HUES64 (cell line): ENCODE measurements around the gene LIG3.
A peak's percentile ranks its signal among the peaks of the same experiment; 100 is the strongest.

Experiments
- H3K27ac ChIP-seq: 2 replicates; pipeline ENCODE4 v1.7.0; 2013; ENCODE audit warnings: low read depth, low read length, inconsistent platforms
- H3K27me3 ChIP-seq: 2 replicates; pipeline ENCODE4 v1.6.1; 2013; ENCODE audit warnings: mild to moderate bottlenecking, low read length; ENCODE audit not compliant: insufficient read depth
- H3K36me3 ChIP-seq: 2 replicates; pipeline ENCODE4 v1.6.1; 2013; ENCODE audit warnings: mild to moderate bottlenecking, low read length; ENCODE audit not compliant: insufficient read depth
- H3K4me1 ChIP-seq: 2 replicates; pipeline ENCODE4 v1.6.1; 2013; ENCODE audit warnings: mild to moderate bottlenecking, low read length, moderate library complexity; ENCODE audit not compliant: insufficient read depth
- H3K4me3 ChIP-seq: 2 replicates; pipeline ENCODE4 v1.5.1; 2013; ENCODE audit warnings: mild to moderate bottlenecking, low read length, moderate library complexity
- H3K9ac ChIP-seq: 2 replicates; pipeline ENCODE4 v1.6.1; 2013; ENCODE audit warnings: mild to moderate bottlenecking, low read depth, low read length
- H3K9me3 ChIP-seq: 2 replicates; pipeline ENCODE4 v1.6.1; 2013; ENCODE audit warnings: low read depth, low read length; ENCODE audit not compliant: insufficient read depth
- WGBS: fragments of 150-250, 120-280 bp; methylation state at CpG from one replicate; pipeline ENCODE4 v1.1.7; 2013; ENCODE audit warnings: missing lambda C conversion rate; 5-methylcytosine and 5-hydroxymethylcytosine counted together

LIG3 gene

GRCh38 chr17:34981538-34982241, 1.4 kb downstream of the LIG3 start:
- peaks cover 26% of the 10 kb centered on the region; the same call in 1 of the 2 replicates for H3K4me1 ChIP-seq

GRCh38 chr17:34987232-34987631, 6.9 kb downstream of the LIG3 start:
- no peak overlapping the region for H3K4me3 ChIP-seq
- H3K27me3 ChIP-seq: no peaks in the 10 kb centered on the region
- WGBS: 95% methylated on average over 2 of the region's 2 CpGs
- H3K9me3 ChIP-seq: no peaks in the 10 kb centered on the region
- H3K27ac ChIP-seq: no peak overlapping the region
- no peak overlapping the region for H3K9ac ChIP-seq
- H3K36me3 ChIP-seq: peaks cover 90% of the 10 kb centered on the region
- peaks cover 6% of the 10 kb centered on the region; the same call in 1 of the 2 replicates for H3K4me1 ChIP-seq

More at GRCh38 chr17:34981538-34982241, 1.4 kb downstream of the LIG3 start:
- Histone ChIP-seq H3K9me3 (no peaks in the 10 kb centered on the region), H3K27me3 (no peaks in the 10 kb centered on the region), H3K27ac (peak overlapping the region; percentile 97; the same call in 1 of the 2 replicates), H3K36me3 (peaks cover 37% of the 10 kb centered on the region), H3K9ac (peak overlapping the region; percentile 99), H3K4me3 (peak overlapping the region; percentile 86)
- WGBS: 73% methylated on average over 8 of the region's 8 CpGs

- H3K27ac ChIP-seq: no peak overlapping the region
- H3K9ac ChIP-seq: no peak overlapping the region
- no peaks in the 10 kb centered on the region for H3K27me3 ChIP-seq
- H3K4me3 ChIP-seq: no peak overlapping the region
- peaks cover 95% of the 10 kb centered on the region for H3K36me3 ChIP-seq
- no peaks in the 10 kb centered on the region for H3K9me3 ChIP-seq
- 93% methylated on average over 2 of the region's 2 CpGs for WGBS
- no peaks in the 10 kb centered on the region for H3K4me1 ChIP-seq
These were observed 8.3 kb downstream of the LIG3 start for GRCh38 chr17:34988644-34989043.

GRCh38 chr17:34989473-34989872, 9.2 kb downstream of the LIG3 start:
- H3K27me3 ChIP-seq: no peaks in the 10 kb centered on the region
- H3K36me3 ChIP-seq: peaks cover 95% of the 10 kb centered on the region
- no peak overlapping the region for H3K9ac ChIP-seq
- no peaks in the 10 kb centered on the region for H3K9me3 ChIP-seq
- no peak overlapping the region for H3K27ac ChIP-seq
- no peak overlapping the region for H3K4me3 ChIP-seq
- WGBS: 93% methylated on average over 10 of the region's 10 CpGs
- H3K4me1 ChIP-seq: no peaks in the 10 kb centered on the region

GRCh38 chr17:34990921-34991365, 10.6 kb downstream of the LIG3 start:
- Histone ChIP-seq H3K4me3 (no peak overlapping the region), H3K36me3 (peaks cover 96% of the 10 kb centered on the region)
- 97% methylated on average over 6 of the region's 6 CpGs for WGBS

GRCh38 chr17:34991606-34992005, 11.3 kb downstream of the LIG3 start:
- Histone ChIP-seq H3K27me3 (no peaks in the 10 kb centered on the region), H3K9ac (no peak overlapping the region), H3K36me3 (peaks cover 97% of the 10 kb centered on the region), H3K9me3 (no peaks in the 10 kb centered on the region), H3K27ac (no peak overlapping the region), H3K4me3 (no peak overlapping the region), H3K4me1 (no peaks in the 10 kb centered on the region)
- 86% methylated on average over 3 of the region's 3 CpGs for WGBS

More at GRCh38 chr17:34990921-34991365, 10.6 kb downstream of the LIG3 start:
- H3K27me3 ChIP-seq: no peaks in the 10 kb centered on the region
- H3K9ac ChIP-seq: no peak overlapping the region
- H3K9me3 ChIP-seq: no peaks in the 10 kb centered on the region
- no peaks in the 10 kb centered on the region for H3K4me1 ChIP-seq
- H3K27ac ChIP-seq: no peak overlapping the region

- H3K9ac ChIP-seq: no peak overlapping the region
- H3K27me3 ChIP-seq: no peaks in the 10 kb centered on the region
- H3K9me3 ChIP-seq: no peaks in the 10 kb centered on the region
- H3K4me1 ChIP-seq: no peaks in the 10 kb centered on the region
- H3K4me3 ChIP-seq: no peak overlapping the region
- no peak overlapping the region for H3K27ac ChIP-seq
- WGBS: 91% methylated on average over 2 of the region's 2 CpGs
- H3K36me3 ChIP-seq: peaks cover 100% of the 10 kb centered on the region
These were observed 12.7 kb downstream of the LIG3 start for GRCh38 chr17:34993031-34993430.

GRCh38 chr17:34996422-34997285, 16.3 kb downstream of the LIG3 start:
- no peaks in the 10 kb centered on the region for H3K27me3 ChIP-seq
- 88% methylated on average over 3 of the region's 3 CpGs for WGBS
- H3K4me3 ChIP-seq: no peak overlapping the region
- H3K4me1 ChIP-seq: no peaks in the 10 kb centered on the region
- H3K9ac ChIP-seq: no peak overlapping the region
- no peak overlapping the region for H3K27ac ChIP-seq
- H3K9me3 ChIP-seq: no peaks in the 10 kb centered on the region
- peaks cover 99% of the 10 kb centered on the region for H3K36me3 ChIP-seq

GRCh38 chr17:34997355-34997862, 17.1 kb downstream of the LIG3 start:
- H3K9ac ChIP-seq: no peak overlapping the region
- H3K4me3 ChIP-seq: no peak overlapping the region
- WGBS: 94% methylated on average over 11 of the region's 11 CpGs
- no peaks in the 10 kb centered on the region for H3K9me3 ChIP-seq
- H3K27ac ChIP-seq: no peak overlapping the region
- H3K36me3 ChIP-seq: peaks cover 99% of the 10 kb centered on the region
- no peaks in the 10 kb centered on the region for H3K27me3 ChIP-seq
- no peaks in the 10 kb centered on the region for H3K4me1 ChIP-seq

GRCh38 chr17:34998205-34998604, 17.9 kb downstream of the LIG3 start:
- 81% methylated on average over 5 of the region's 5 CpGs for WGBS

GRCh38 chr17:34999456-34999855, 19.1 kb downstream of the LIG3 start:
- Histone ChIP-seq H3K27me3 (no peaks in the 10 kb centered on the region), H3K27ac (no peak overlapping the region), H3K36me3 (peaks cover 99% of the 10 kb centered on the region), H3K9me3 (no peaks in the 10 kb centered on the region), H3K9ac (no peak overlapping the region), H3K4me1 (no peaks in the 10 kb centered on the region), H3K4me3 (no peak overlapping the region)
- WGBS: 93% methylated on average over 2 of the region's 2 CpGs

More at GRCh38 chr17:34998205-34998604, 17.9 kb downstream of the LIG3 start:
- no peaks in the 10 kb centered on the region for H3K4me1 ChIP-seq
- no peak overlapping the region; the same call in 1 of the 2 replicates for H3K27ac ChIP-seq
- no peak overlapping the region for H3K4me3 ChIP-seq
- no peaks in the 10 kb centered on the region for H3K9me3 ChIP-seq
- H3K27me3 ChIP-seq: no peaks in the 10 kb centered on the region
- peaks cover 99% of the 10 kb centered on the region for H3K36me3 ChIP-seq
- no peak overlapping the region for H3K9ac ChIP-seq
